ENCODE measurements around the gene MYLK4.

DNA sequence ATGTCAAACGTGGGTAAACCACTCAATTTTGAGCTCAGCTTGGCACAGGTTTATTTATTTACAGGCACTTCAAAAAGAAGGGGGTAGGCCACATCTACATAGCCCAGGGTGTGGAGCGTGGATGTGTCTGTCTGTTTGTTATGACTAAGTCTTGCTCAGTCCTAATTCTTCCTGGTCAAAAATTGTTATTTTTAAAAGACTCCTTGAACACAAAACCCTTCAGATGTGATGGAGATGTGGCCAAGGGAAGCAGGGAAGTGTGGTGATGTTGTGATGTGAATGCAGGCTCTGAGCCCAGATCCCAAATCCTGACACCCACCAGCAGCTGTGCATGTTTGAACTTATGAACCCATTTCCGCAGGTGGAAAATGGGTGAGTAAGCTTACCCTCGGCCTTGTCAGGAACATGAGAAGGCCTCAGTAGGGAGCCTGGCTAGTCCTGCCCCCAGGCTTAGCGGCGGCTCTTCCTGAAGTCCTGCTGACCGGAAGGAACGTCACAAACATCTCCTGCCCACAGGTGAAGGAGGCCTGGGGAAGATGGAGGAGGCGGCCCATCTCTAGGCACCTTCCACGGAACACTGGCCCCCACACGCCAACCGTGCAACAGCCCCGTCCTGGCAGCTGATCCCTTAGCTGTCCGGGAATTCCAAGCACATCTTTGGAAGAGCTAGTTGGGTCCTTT lies 119.7 kb downstream of the MYLK4 start:
- TF ChIP-seq, protein P1, sequence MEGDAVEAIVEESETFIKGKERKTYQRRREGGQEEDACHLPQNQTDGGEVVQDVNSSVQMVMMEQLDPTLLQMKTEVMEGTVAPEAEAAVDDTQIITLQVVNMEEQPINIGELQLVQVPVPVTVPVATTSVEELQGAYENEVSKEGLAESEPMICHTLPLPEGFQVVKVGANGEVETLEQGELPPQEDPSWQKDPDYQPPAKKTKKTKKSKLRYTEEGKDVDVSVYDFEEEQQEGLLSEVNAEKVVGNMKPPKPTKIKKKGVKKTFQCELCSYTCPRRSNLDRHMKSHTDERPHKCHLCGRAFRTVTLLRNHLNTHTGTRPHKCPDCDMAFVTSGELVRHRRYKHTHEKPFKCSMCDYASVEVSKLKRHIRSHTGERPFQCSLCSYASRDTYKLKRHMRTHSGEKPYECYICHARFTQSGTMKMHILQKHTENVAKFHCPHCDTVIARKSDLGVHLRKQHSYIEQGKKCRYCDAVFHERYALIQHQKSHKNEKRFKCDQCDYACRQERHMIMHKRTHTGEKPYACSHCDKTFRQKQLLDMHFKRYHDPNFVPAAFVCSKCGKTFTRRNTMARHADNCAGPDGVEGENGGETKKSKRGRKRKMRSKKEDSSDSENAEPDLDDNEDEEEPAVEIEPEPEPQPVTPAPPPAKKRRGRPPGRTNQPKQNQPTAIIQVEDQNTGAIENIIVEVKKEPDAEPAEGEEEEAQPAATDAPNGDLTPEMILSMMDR (IDR thresholded peaks at IDR 0.05; ENCODE audit: low read depth, low read length, missing input control) = no peak
- no peak for TF ChIP-seq RAD21 (IDR thresholded peaks at IDR 0.05)
